ENCODE data around the gene RPL27. TPM values are rescaled to one million over a fixed set of nuclear protein-coding genes. Genes with fewer than 3 reads are reported as not detected.

RPL27 gene
- total RNA-seq, 1 donor from 2014 or later, result 752 TPM

DNA sequence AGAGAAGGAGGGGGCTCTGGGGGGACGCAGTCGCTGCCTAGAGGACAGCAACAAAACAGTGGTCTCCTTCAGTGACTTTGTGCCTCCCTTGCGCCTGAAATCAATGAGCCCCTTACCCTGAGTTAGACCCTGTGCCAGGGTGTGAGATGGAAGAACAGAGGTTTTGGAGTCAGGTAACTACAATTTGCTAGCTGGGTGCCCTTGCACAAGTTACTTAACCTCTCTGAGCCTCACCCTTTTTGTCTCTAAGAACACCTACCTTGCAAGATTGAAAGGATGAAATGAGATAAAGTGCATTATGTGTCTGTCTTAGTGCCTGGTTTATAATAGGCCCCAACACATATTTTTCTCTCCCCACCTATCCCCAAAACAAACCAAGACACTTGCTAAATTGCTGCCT lies 36.7 kb downstream of the RPL27 start:
- H3K4me1 ChIP-seq, result peaks cover 1% of the 10 kb centered on the region
- H3K36me3 ChIP-seq, result no peaks in the 10 kb centered on the region
- H3K9me3 ChIP-seq, result no peaks in the 10 kb centered on the region
- H3K27ac ChIP-seq, result no peak overlapping the region
- H3K27me3 ChIP-seq, result no peaks in the 10 kb centered on the region
- intact Hi-C loops (cut with DNase I), result no loop called here
- no peak overlapping the region for H3K4me3 ChIP-seq
- DNase-seq (no peak), ATAC-seq (no peak)
- TF ChIP-seq CTCF (IDR thresholded peaks at IDR 0.05), result no peak

DNA sequence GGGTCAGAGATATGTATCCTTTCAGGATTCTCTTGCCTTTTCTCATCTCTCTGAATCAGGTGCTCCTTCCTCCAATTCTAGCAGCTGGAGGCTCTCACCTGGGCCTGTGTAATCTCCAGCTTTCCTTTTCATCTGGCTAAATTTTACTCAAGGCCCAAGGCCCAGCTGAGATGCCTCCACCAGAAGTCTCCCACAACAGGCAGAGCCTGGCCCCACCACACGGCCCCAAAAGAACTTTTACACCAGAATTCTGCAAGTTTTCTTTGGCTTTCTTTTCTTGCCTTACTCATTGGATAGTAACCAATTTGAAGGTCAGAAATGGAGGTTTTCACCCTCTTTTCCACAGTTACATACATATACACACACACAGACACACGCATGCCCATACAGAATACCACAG lies 41.4 kb downstream of the RPL27 start:
- H3K27ac ChIP-seq, result no peak overlapping the region
- H3K27me3 ChIP-seq, result no peaks in the 10 kb centered on the region
- H3K4me3 ChIP-seq, result no peak overlapping the region
- no peak for TF ChIP-seq CTCF (IDR thresholded peaks at IDR 0.05)
- no peaks in the 10 kb centered on the region for H3K9me3 ChIP-seq
- ATAC-seq (no peak), DNase-seq (no peak)
- intact Hi-C loops (cut with DNase I), result no loop called here
- no peaks in the 10 kb centered on the region for H3K4me1 ChIP-seq
- no peaks in the 10 kb centered on the region for H3K36me3 ChIP-seq

DNA sequence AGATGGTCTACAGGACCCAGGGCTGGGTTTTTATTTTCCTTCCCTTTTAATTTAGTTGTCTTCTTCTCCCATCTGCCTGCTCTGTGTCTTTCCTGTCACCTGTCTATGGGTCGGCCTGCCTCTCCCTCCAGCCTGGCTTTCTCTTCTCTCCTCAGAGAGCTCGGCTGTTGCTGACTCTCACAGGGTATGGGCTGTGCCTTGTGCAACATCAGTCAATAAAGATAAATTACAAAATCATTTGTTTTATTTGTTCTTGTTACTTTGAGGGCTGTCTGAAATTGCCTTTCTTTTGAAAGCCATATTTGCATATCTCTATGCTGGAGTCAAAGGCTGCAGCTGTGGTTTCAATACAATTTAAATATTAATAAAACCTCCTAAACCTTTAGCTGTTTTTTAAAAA lies 42.4 kb downstream of the RPL27 start:
- TF ChIP-seq CTCF (IDR thresholded peaks at IDR 0.05), result no peak
- H3K27me3 ChIP-seq, result no peaks in the 10 kb centered on the region
- no peak for DNase-seq
- no peaks in the 10 kb centered on the region for H3K4me1 ChIP-seq
- H3K36me3 ChIP-seq, result no peaks in the 10 kb centered on the region
- no peak overlapping the region for H3K27ac ChIP-seq
- peak; percentile 72 for ATAC-seq
- no peaks in the 10 kb centered on the region for H3K9me3 ChIP-seq
- H3K4me3 ChIP-seq, result no peak overlapping the region
- intact Hi-C loops (cut with DNase I), result no loop called here

GRCh38 chr17:43042025-43042628 lies 43.9 kb downstream of the RPL27 start:
- H3K4me3 ChIP-seq, result no peak overlapping the region
- ATAC-seq, result no peak
- H3K27ac ChIP-seq, result no peak overlapping the region
- H3K36me3 ChIP-seq, result no peaks in the 10 kb centered on the region
- H3K4me1 ChIP-seq, result no peaks in the 10 kb centered on the region
- no peak for DNase-seq
- intact Hi-C loops (cut with DNase I), result no loop called here
- H3K27me3 ChIP-seq, result no peaks in the 10 kb centered on the region
- no peak for TF ChIP-seq CTCF (IDR thresholded peaks at IDR 0.05)
- H3K9me3 ChIP-seq, result no peaks in the 10 kb centered on the region

- Histone ChIP-seq H3K27ac (no peak overlapping the region), H3K27me3 (no peaks in the 10 kb centered on the region), H3K4me1 (no peaks in the 10 kb centered on the region), H3K36me3 (no peaks in the 10 kb centered on the region), H3K4me3 (no peak overlapping the region), H3K9me3 (no peaks in the 10 kb centered on the region)
- no peak for DNase-seq
- intact Hi-C loops (cut with DNase I), result no loop called here
- no peak for TF ChIP-seq CTCF (IDR thresholded peaks at IDR 0.05)
- no peak for ATAC-seq
Observed at GRCh38 chr17:43043307-43043706, 45.1 kb downstream of the RPL27 start.

DNA sequence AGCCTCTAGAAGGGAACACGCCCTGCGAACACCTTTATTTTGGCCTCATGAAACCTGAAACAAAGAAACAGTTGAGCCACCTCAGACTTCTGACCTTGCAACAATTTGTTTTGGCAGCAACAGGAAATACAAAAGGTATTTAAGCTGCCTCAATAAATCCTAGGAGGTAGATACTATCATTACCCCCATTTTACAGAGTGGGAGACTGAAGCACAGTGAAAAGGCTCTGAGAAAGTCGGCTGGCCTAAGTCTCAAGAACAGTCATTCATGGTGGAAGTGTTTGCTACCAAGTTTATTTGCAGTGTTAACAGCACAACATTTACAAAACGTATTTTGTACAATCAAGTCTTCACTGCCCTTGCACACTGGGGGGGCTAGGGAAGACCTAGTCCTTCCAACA lies 45.8 kb downstream of the RPL27 start:
- ATAC-seq, result no peak
- no peaks in the 10 kb centered on the region for H3K27me3 ChIP-seq

More for the DNA sequence above, 45.8 kb downstream of the RPL27 start:
- Histone ChIP-seq H3K4me3 (no peak overlapping the region), H3K27ac (no peak overlapping the region), H3K9me3 (no peaks in the 10 kb centered on the region), H3K4me1 (no peaks in the 10 kb centered on the region), H3K36me3 (no peaks in the 10 kb centered on the region)
- intact Hi-C loops (cut with DNase I), result no loop called here
- no peak for TF ChIP-seq CTCF (IDR thresholded peaks at IDR 0.05)
- no peak for DNase-seq
